Peyer's patch (tissue), 4 donors: Measurements from ENCODE around the gene TRMT1L.

Source experiments
- CTCF ChIP-seq, 6 experiments: fragments of 450-650 bp in 4 of 6; fragments of 200-600 bp in 2 of 6; sonication (generic) in 1 of 6; IDR thresholded peaks; one replicate each; pipeline ENCODE4 v1.5.1; 2017 to 2019; ENCODE audit warnings: antibody characterized with exemption in 6 of 6, mild to moderate bottlenecking in 3 of 6, moderate library complexity in 1 of 6
- POLR2A ChIP-seq, 2 donors: fragments of 450-650 bp; IDR thresholded peaks; one replicate each; pipeline ENCODE4 v1.5.1; 2017; ENCODE audit warnings: antibody characterized with exemption in 2 of 2, mild to moderate bottlenecking in 2 of 2, moderate library complexity in 2 of 2

DNA sequence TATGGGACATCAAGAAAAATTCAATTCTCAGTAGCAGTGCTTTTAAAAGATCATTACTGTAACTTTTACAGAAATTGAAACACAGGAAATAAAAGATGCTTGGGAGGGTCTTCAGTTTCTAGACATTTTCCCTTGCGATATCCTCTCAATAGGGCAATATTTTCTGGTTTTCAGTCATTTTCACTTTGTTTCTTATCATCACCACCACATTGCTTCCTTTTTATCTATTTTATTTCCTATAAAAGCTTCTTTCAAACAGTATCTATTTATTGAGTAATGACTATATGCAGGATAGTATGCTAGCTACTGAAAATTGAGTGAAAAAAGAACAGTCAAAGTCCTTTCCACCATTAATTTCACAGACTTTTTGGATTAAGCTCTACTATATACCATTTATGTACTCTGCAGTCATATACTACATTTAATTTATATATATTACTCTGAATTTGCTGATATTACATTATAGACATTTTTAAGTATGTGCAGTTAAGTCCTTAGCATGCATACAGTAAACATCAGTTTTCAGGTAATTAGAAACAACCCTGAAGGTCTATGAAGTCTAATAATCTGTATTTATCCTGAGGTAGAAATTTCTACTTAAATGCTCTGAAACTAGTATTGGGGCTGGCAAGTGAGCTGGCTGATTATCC, 18.7 kb downstream of the TRMT1L start:
- TF ChIP-seq CTCF (IDR thresholded peaks at IDR 0.05): no peak
- TF ChIP-seq POLR2A (IDR thresholded peaks at IDR 0.05): no peak
